Upper lobe of left lung (tissue), 6 donors: Measurements from ENCODE around the gene LAMB1. TPM values are rescaled to one million over a fixed set of nuclear protein-coding genes. Genes with fewer than 3 reads are reported as not detected.
A peak's percentile ranks its signal among the peaks of the same experiment; 100 is the strongest.

Experiments
- ATAC-seq, 2 donors: fragments of 200-7000 bp; cut with Tn5 transposase; one replicate each; pipeline ENCODE4 v1.9.1; 2022; ENCODE audit warnings: mild to moderate bottlenecking in 2 of 2, moderate library complexity in 2 of 2; ENCODE audit not compliant: low FRiP score in 2 of 2
- DNase-seq, 2 donors: peaks; one replicate each; pipeline ENCODE4 v3.0.0-alpha.2; 2019 to 2020
- H3K27ac ChIP-seq, 4 donors: fragments of 200-600 bp; sonication (generic); one replicate each; pipeline ENCODE4 v1.5.1; 2016 to 2019
- H3K27me3 ChIP-seq, 4 donors: fragments of 200-600 bp; sonication (generic); one replicate each; pipeline ENCODE4 v1.5.1; 2017 to 2019
- H3K36me3 ChIP-seq, 4 donors: fragments of 200-600 bp; sonication (generic); one replicate each; pipeline ENCODE4 v1.5.1; 2016 to 2019
- H3K4me1 ChIP-seq, 4 donors: fragments of 200-600 bp; sonication (generic); one replicate each; pipeline ENCODE4 v1.5.1; 2018 to 2019
- H3K4me3 ChIP-seq, 4 donors: fragments of 200-600 bp; sonication (generic); one replicate each; pipeline ENCODE4 v1.5.1; 2017 to 2019; ENCODE audit warnings: mild to moderate bottlenecking in 2 of 4, moderate library complexity in 1 of 4
- H3K9me3 ChIP-seq, 4 donors: fragments of 200-600 bp; sonication (generic); one replicate each; pipeline ENCODE4 v1.5.1; 2018 to 2019
- CTCF ChIP-seq, 6 experiments: fragments of 450-650 bp in 4 of 6; fragments of 200-600 bp in 2 of 6; sonication (generic) in 2 of 6; IDR thresholded peaks; one replicate each; pipeline ENCODE4 v1.5.1; 2016 to 2019; ENCODE audit warnings: antibody characterized with exemption in 6 of 6
- EP300 ChIP-seq, 4 donors: sonication (generic); formaldehyde crosslinking; IDR thresholded peaks; one replicate each; pipeline ENCODE4 v1.5.1; 2017; ENCODE audit warnings: antibody characterized with exemption in 4 of 4, control low read depth in 2 of 4
- POLR2A ChIP-seq, 4 donors: fragments of 450-650 bp; IDR thresholded peaks; one replicate each; pipeline ENCODE4 v1.5.1; 2016 to 2017; ENCODE audit warnings: antibody characterized with exemption in 4 of 4, mild to moderate bottlenecking in 2 of 4
- POLR2AphosphoS5 ChIP-seq, 2 donors: sonication (generic); formaldehyde crosslinking; IDR thresholded peaks; one replicate each; pipeline ENCODE4 v1.5.1; 2017; ENCODE audit warnings: antibody characterized with exemption in 2 of 2
- WGBS, 2 donors: methylation state at CpG; one replicate each; pipeline ENCODE4 v1.1.5; 2017 to 2018; 5-methylcytosine and 5-hydroxymethylcytosine counted together
- total RNA-seq, 6 donors: library from RNA; depleted of rRNA in 4 of 6; stranded (reverse); fragments of >200 nt in 4 of 6; gene quantifications; one replicate each; pipeline versions ENCODE4 v1.1.0 to v1.2.1, GENCODE V29; 2016 to 2021
- donor health status: DM: no; HTN: no; CAD: no; lungs with moderate emphysema.
- donor health status: DM: no; HTN: yes; CAD: no; lungs with severe emphysema.

The LAMB1 gene
- total RNA-seq, 6 donors from 2014 or later, result 100 to 443 (median 135) TPM

GRCh38 chr7:108007261-108007660 lies 4.3 kb upstream of the LAMB1 start:
- DNase-seq (no peak), ATAC-seq (no peak)
- Histone ChIP-seq H3K9me3 (no peaks in the 10 kb centered on the region), H3K27ac (no peak overlapping the region), H3K27me3 (peaks cover 0 to 4% (median 2%) of the 10 kb centered on the region in 4 donors), H3K4me3 (no peak overlapping the region), H3K36me3 (no peaks in the 10 kb centered on the region), H3K4me1 (peaks cover 12 to 24% (median 13%) of the 10 kb centered on the region in 4 donors)
- 50 to 66% methylated on average over 3 of the region's 3 CpGs for WGBS, 2 donors
- TF ChIP-seq EP300 (IDR thresholded peaks at IDR 0.05) (no peak), POLR2A (IDR thresholded peaks at IDR 0.05) (no peak), CTCF (IDR thresholded peaks at IDR 0.05) (no peak), POLR2AphosphoS5 (IDR thresholded peaks at IDR 0.05) (no peak)

GRCh38 chr7:108004220-108005142 lies 1.5 kb upstream of the LAMB1 start:
- ATAC-seq (no peak), DNase-seq (no peak)
- WGBS, 2 donors, result 46 to 47% methylated on average over 9 to 13 of the region's 13 CpGs
- no peak overlapping the region for H3K4me3 ChIP-seq
- peaks cover 2 to 14% (median 8%) of the 10 kb centered on the region in 4 donors for H3K27me3 ChIP-seq
- TF ChIP-seq POLR2AphosphoS5 (IDR thresholded peaks at IDR 0.05) (no peak), CTCF (IDR thresholded peaks at IDR 0.05) (no peak), EP300 (IDR thresholded peaks at IDR 0.05) (no peak), POLR2A (IDR thresholded peaks at IDR 0.05) (no peak)
- no peaks in the 10 kb centered on the region for H3K9me3 ChIP-seq
- no peaks in the 10 kb centered on the region for H3K36me3 ChIP-seq
- peak overlapping the region in 3 of 4 donors; percentile 26 to 66 (median 31) for H3K27ac ChIP-seq
- peaks cover 19 to 36% (median 22%) of the 10 kb centered on the region in 4 donors for H3K4me1 ChIP-seq

GRCh38 chr7:108003599-108003935 lies 606 bp upstream of the LAMB1 start:
- Histone ChIP-seq H3K4me1 (peaks cover 19 to 36% (median 22%) of the 10 kb centered on the region in 4 donors), H3K27ac (peak overlapping the region; percentile 70 to 82 (median 78)), H3K9me3 (no peaks in the 10 kb centered on the region), H3K36me3 (no peaks in the 10 kb centered on the region), H3K27me3 (peaks cover 2 to 14% (median 8%) of the 10 kb centered on the region in 4 donors), H3K4me3 (peak overlapping the region; percentile 27 to 69 (median 57))
- TF ChIP-seq POLR2A (IDR thresholded peaks at IDR 0.05), result no peak
- TF ChIP-seq POLR2AphosphoS5 (IDR thresholded peaks at IDR 0.05), result no peak
- no peak for TF ChIP-seq CTCF (IDR thresholded peaks at IDR 0.05)
- TF ChIP-seq EP300 (IDR thresholded peaks at IDR 0.05), result no peak
- WGBS, 2 donors, result 31 to 32% methylated on average over 15 of the region's 15 CpGs
- DNase-seq (no peak), ATAC-seq (no peak)

GRCh38 chr7:108001764-108002725 lies 916 bp downstream of the LAMB1 start:
- Histone ChIP-seq H3K36me3 (peaks cover 0 to 2% (median 0%) of the 10 kb centered on the region in 4 donors), H3K27me3 (peaks cover 2 to 14% (median 8%) of the 10 kb centered on the region in 4 donors), H3K9me3 (no peaks in the 10 kb centered on the region), H3K4me3 (peak overlapping the region; percentile 16 to 69 (median 57)), H3K4me1 (peaks cover 19 to 36% (median 22%) of the 10 kb centered on the region in 4 donors), H3K27ac (peak overlapping the region; percentile 70 to 82 (median 78))
- ATAC-seq (peak; percentile 12 to 50), DNase-seq (peak in 1 of 2 donors; percentile 85)
- WGBS, 2 donors, result 0 to 1% methylated on average over 18 to 51 of the region's 75 CpGs
- TF ChIP-seq POLR2A (IDR thresholded peaks at IDR 0.05) (no peak), CTCF (IDR thresholded peaks at IDR 0.05) (no peak), POLR2AphosphoS5 (IDR thresholded peaks at IDR 0.05) (peak in 1 of 2 donors; percentile 42), EP300 (IDR thresholded peaks at IDR 0.05) (no peak)
